HG03354 (cell line): ENCODE results near the gene PUS3.

Source experiments
- ATAC-seq: cut with Tn5 transposase; IDR thresholded peaks from one replicate; pipeline ENCODE4 v1.9.1; 2021; ENCODE audit warnings: mild to moderate bottlenecking; ENCODE audit not compliant: unreplicated experiment, poor library complexity, severe bottlenecking

The PUS3 gene

GRCh38 chr11:125941619-125942611 is 38.9 kb upstream of the PUS3 start:
- ATAC-seq, result no peak

- ATAC-seq, result no peak
Measured at GRCh38 chr11:125941267-125941618, 38.2 kb upstream of the PUS3 start.

GRCh38 chr11:125940145-125940544 is 37.1 kb upstream of the PUS3 start:
- no peak for ATAC-seq

GRCh38 chr11:125939081-125939521 is 36.1 kb upstream of the PUS3 start:
- ATAC-seq, result no peak

GRCh38 chr11:125938418-125938817 is 35.4 kb upstream of the PUS3 start:
- ATAC-seq, result no peak

GRCh38 chr11:125935618-125936199 is 32.7 kb upstream of the PUS3 start:
- ATAC-seq, result no peak

GRCh38 chr11:125935056-125935455 is 32.0 kb upstream of the PUS3 start:
- ATAC-seq, result no peak

- no peak for ATAC-seq
Measured at GRCh38 chr11:125934473-125934872, 31.5 kb upstream of the PUS3 start.

- ATAC-seq, result no peak
Measured at GRCh38 chr11:125933030-125933813, 30.2 kb upstream of the PUS3 start.

- no peak for ATAC-seq
Measured at GRCh38 chr11:125932301-125932700, 29.3 kb upstream of the PUS3 start.

GRCh38 chr11:125931668-125932067 is 28.7 kb upstream of the PUS3 start:
- ATAC-seq, result no peak

GRCh38 chr11:125931116-125931515 is 28.1 kb upstream of the PUS3 start:
- no peak for ATAC-seq

- no peak for ATAC-seq
Measured at GRCh38 chr11:125930076-125930450, 27.1 kb upstream of the PUS3 start.

GRCh38 chr11:125929445-125930075 is 26.6 kb upstream of the PUS3 start:
- ATAC-seq, result no peak

GRCh38 chr11:125926682-125927081 is 23.7 kb upstream of the PUS3 start:
- no peak for ATAC-seq

GRCh38 chr11:125925804-125926203 is 22.8 kb upstream of the PUS3 start:
- no peak for ATAC-seq

- no peak for ATAC-seq
Measured at GRCh38 chr11:125925247-125925740, 22.3 kb upstream of the PUS3 start.

GRCh38 chr11:125924384-125925007 is 21.5 kb upstream of the PUS3 start:
- no peak for ATAC-seq

GRCh38 chr11:125923633-125924032 is 20.6 kb upstream of the PUS3 start:
- ATAC-seq, result no peak
